ENCODE data around the gene CEP290. TPM values are rescaled to one million over a fixed set of nuclear protein-coding genes. Genes with fewer than 3 reads are reported as not detected.
"Not testable (repeated sequence)": the region's sequence is repeated elsewhere in the genome, so short reads cannot be mapped to it uniquely, and the experiment has no call there.

Gene CEP290
- polyA plus RNA-seq, 4 donors, result 1.9 to 13.6 (median 3.4) TPM

GRCh38 chr12:88052686-88053085, 89.2 kb downstream of the CEP290 start:
- FAIRE-seq (no peak), DNase-seq (peak in 1 of 2 donors; percentile 19)
- no peak overlapping the region for H3K27ac ChIP-seq (ENCODE audit: low read depth in 1 of 3, low read length in 2 of 3)
- no peak overlapping the region for H3K4me3 ChIP-seq (ENCODE audit: low read depth in 1 of 3, low read length in 3 of 3)
- peaks cover 0 to 8% (median 2%) of the 10 kb centered on the region in 3 donors for H3K36me3 ChIP-seq (ENCODE audit: control insufficient read depth in 3 of 3, insufficient read depth in 2 of 3, low read depth in 1 of 3, low read length in 3 of 3)
- no peaks in the 10 kb centered on the region for H3K27me3 ChIP-seq (ENCODE audit: control insufficient read depth in 3 of 3, insufficient read depth in 3 of 3, low read length in 3 of 3)
- 87 to 97% (median 88%) methylated on average over 1 of the region's 1 CpG for WGBS, 3 donors
- no peaks in the 10 kb centered on the region for H3K4me1 ChIP-seq (ENCODE audit: control insufficient read depth in 3 of 3, insufficient read depth in 2 of 3, low read depth in 1 of 3, low read length in 2 of 3)
- no peaks in the 10 kb centered on the region for H3K9me3 ChIP-seq (ENCODE audit: control insufficient read depth in 2 of 2, insufficient read depth in 1 of 2, low read depth in 1 of 2, low read length in 1 of 2)

DNA sequence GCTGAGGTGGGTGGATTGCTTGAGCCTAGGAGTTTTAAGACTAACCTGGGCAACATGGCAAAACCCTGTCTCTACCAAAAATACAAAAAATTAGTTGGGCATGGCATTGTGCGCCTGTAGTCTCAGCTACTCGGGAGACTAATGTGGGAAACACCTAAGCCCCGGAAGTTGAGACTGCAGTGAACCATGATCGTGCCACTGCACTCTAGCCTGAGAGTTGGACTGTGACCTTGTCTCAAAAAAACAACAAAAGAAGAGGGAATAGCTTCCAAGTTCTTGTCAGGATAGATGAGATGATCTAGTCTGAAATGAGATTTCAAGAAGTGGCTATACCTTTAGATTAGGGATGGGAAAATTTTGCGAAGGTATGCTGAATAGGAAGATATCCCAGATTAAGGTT, 97.9 kb downstream of the CEP290 start:
- WGBS, 3 donors, result 91 to 95% (median 95%) methylated on average over 5 of the region's 5 CpGs
- DNase-seq (no peak), FAIRE-seq (no peak)
- Histone ChIP-seq H3K36me3 (ENCODE audit: control insufficient read depth in 3 of 3, insufficient read depth in 2 of 3, low read depth in 1 of 3, low read length in 3 of 3) (peaks cover 4 to 20% (median 7%) of the 10 kb centered on the region in 3 donors), H3K27me3 (ENCODE audit: control insufficient read depth in 3 of 3, insufficient read depth in 3 of 3, low read length in 3 of 3) (no peaks in the 10 kb centered on the region), H3K27ac (ENCODE audit: low read depth in 1 of 3, low read length in 2 of 3) (no peak overlapping the region), H3K9me3 (ENCODE audit: control insufficient read depth in 2 of 2, insufficient read depth in 1 of 2, low read depth in 1 of 2, low read length in 1 of 2) (no peaks in the 10 kb centered on the region), H3K4me1 (ENCODE audit: control insufficient read depth in 3 of 3, insufficient read depth in 2 of 3, low read depth in 1 of 3, low read length in 2 of 3) (no peaks in the 10 kb centered on the region), H3K4me3 (ENCODE audit: low read depth in 1 of 3, low read length in 3 of 3) (no peak overlapping the region)

DNA sequence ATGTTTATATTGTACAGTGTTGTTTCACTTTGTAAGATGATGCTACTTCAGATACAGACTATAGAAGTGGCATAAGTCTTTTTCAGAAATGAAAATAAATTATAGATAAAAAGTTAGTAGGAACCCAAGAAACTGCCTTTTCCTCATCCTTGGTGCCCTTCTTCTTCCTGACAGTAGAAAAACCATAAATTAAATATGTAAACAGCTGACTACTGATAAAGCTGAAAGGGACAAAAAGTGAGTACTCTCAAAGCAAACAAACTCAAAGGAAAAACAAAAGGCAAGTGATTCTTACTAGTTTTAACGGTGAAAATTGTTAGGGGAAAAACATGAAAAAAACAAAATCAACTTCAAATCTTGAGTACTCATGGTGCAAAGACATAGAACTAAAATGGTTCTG, 104.1 kb downstream of the CEP290 start:
- 73 to 85% (median 83%) methylated on average over 1 of the region's 1 CpG for WGBS, 3 donors
- H3K4me1 ChIP-seq (ENCODE audit: control insufficient read depth in 3 of 3, insufficient read depth in 2 of 3, low read depth in 1 of 3, low read length in 2 of 3), result peaks cover 0 to 6% (median 3%) of the 10 kb centered on the region in 3 donors
- FAIRE-seq, result no peak

DNA sequence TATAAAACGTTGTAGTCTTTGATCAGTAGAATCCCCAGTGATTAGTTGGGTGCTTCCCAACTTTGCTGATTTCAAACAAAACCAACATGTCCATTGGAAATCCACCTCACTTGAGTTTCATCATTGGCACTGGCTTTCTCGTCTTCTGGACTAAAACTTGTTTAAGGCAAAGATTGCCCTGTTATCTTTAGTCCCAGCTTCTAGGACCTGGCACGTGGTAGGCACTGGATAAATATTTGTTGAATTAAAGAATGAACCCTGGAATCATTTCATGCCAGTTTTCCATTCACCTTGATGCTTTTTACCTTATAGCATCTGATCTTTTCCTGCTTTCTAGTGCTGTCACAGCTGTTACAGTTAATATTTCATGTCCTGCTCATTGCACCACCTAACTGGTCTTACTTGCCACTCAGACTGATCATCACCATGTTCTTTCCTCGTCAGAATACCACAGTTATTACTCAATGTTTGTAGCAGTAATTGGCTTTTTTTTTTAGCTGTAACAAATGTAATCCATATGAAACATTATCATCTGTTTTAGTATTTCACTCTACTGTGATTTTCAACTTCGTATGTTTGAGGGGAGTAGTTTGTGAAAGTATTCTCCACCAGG, 105.4 kb downstream of the CEP290 start:
- Histone ChIP-seq H3K27ac (ENCODE audit: low read depth in 1 of 3, low read length in 2 of 3) (no peak overlapping the region), H3K27me3 (ENCODE audit: control insufficient read depth in 3 of 3, insufficient read depth in 3 of 3, low read length in 3 of 3) (no peaks in the 10 kb centered on the region), H3K4me3 (ENCODE audit: low read depth in 1 of 3, low read length in 3 of 3) (peak overlapping the region; percentile 37 to 91 (median 65)), H3K4me1 (ENCODE audit: control insufficient read depth in 3 of 3, insufficient read depth in 2 of 3, low read depth in 1 of 3, low read length in 2 of 3) (peaks cover 0 to 6% (median 3%) of the 10 kb centered on the region in 3 donors), H3K36me3 (ENCODE audit: control insufficient read depth in 3 of 3, insufficient read depth in 2 of 3, low read depth in 1 of 3, low read length in 3 of 3) (no peaks in the 10 kb centered on the region), H3K9me3 (ENCODE audit: control insufficient read depth in 2 of 2, insufficient read depth in 1 of 2, low read depth in 1 of 2, low read length in 1 of 2) (peaks cover 0 to 2% of the 10 kb centered on the region in 2 donors)
- DNase-seq, result peak; percentile 24 to 41
- FAIRE-seq, result no peak
- WGBS, 3 donors, result 12 to 27% (median 23%) methylated on average over 5 of the region's 5 CpGs

More for the DNA sequence above, 104.1 kb downstream of the CEP290 start:
- Histone ChIP-seq H3K27ac (ENCODE audit: low read depth in 1 of 3, low read length in 2 of 3) (no peak overlapping the region), H3K27me3 (ENCODE audit: control insufficient read depth in 3 of 3, insufficient read depth in 3 of 3, low read length in 3 of 3) (no peaks in the 10 kb centered on the region), H3K4me3 (ENCODE audit: low read depth in 1 of 3, low read length in 3 of 3) (no peak overlapping the region), H3K9me3 (ENCODE audit: control insufficient read depth in 2 of 2, insufficient read depth in 1 of 2, low read depth in 1 of 2, low read length in 1 of 2) (no peaks in the 10 kb centered on the region), H3K36me3 (ENCODE audit: control insufficient read depth in 3 of 3, insufficient read depth in 2 of 3, low read depth in 1 of 3, low read length in 3 of 3) (no peaks in the 10 kb centered on the region)
- DNase-seq, result no peak

GRCh38 chr12:88035907-88036289, 106.0 kb downstream of the CEP290 start:
- peak in 1 of 2 donors; percentile 37 for DNase-seq
- WGBS, 3 donors, result 0 to 5% (median 1%) methylated on average over 5 of the region's 5 CpGs
- FAIRE-seq, result no peak
- peaks cover 0 to 2% of the 10 kb centered on the region in 2 donors for H3K9me3 ChIP-seq (ENCODE audit: control insufficient read depth in 2 of 2, insufficient read depth in 1 of 2, low read depth in 1 of 2, low read length in 1 of 2)
- peak overlapping the region; percentile 75 to 79 (median 76) for H3K27ac ChIP-seq (ENCODE audit: low read depth in 1 of 3, low read length in 2 of 3)
- peak overlapping the region; percentile 37 to 91 (median 65) for H3K4me3 ChIP-seq (ENCODE audit: low read depth in 1 of 3, low read length in 3 of 3)
- H3K27me3 ChIP-seq (ENCODE audit: control insufficient read depth in 3 of 3, insufficient read depth in 3 of 3, low read length in 3 of 3), result no peaks in the 10 kb centered on the region
- no peaks in the 10 kb centered on the region for H3K36me3 ChIP-seq (ENCODE audit: control insufficient read depth in 3 of 3, insufficient read depth in 2 of 3, low read depth in 1 of 3, low read length in 3 of 3)
- H3K4me1 ChIP-seq (ENCODE audit: control insufficient read depth in 3 of 3, insufficient read depth in 2 of 3, low read depth in 1 of 3, low read length in 2 of 3), result peaks cover 0 to 6% (median 3%) of the 10 kb centered on the region in 3 donors

GRCh38 chr12:88035271-88035906, 106.5 kb downstream of the CEP290 start:
- Histone ChIP-seq H3K36me3 (ENCODE audit: control insufficient read depth in 3 of 3, insufficient read depth in 2 of 3, low read depth in 1 of 3, low read length in 3 of 3) (no peaks in the 10 kb centered on the region), H3K9me3 (ENCODE audit: control insufficient read depth in 2 of 2, insufficient read depth in 1 of 2, low read depth in 1 of 2, low read length in 1 of 2) (peaks cover 0 to 2% of the 10 kb centered on the region in 2 donors), H3K4me1 (ENCODE audit: control insufficient read depth in 3 of 3, insufficient read depth in 2 of 3, low read depth in 1 of 3, low read length in 2 of 3) (peaks cover 0 to 6% (median 3%) of the 10 kb centered on the region in 3 donors), H3K27me3 (ENCODE audit: control insufficient read depth in 3 of 3, insufficient read depth in 3 of 3, low read length in 3 of 3) (no peaks in the 10 kb centered on the region), H3K4me3 (ENCODE audit: low read depth in 1 of 3, low read length in 3 of 3) (peak overlapping the region; percentile 37 to 91 (median 65)), H3K27ac (ENCODE audit: low read depth in 1 of 3, low read length in 2 of 3) (peak overlapping the region; percentile 75 to 79 (median 76))
- FAIRE-seq (no peak), DNase-seq (peak; percentile 86 to 93)
- WGBS, 3 donors, result 0% methylated on average over 54 of the region's 54 CpGs

DNA sequence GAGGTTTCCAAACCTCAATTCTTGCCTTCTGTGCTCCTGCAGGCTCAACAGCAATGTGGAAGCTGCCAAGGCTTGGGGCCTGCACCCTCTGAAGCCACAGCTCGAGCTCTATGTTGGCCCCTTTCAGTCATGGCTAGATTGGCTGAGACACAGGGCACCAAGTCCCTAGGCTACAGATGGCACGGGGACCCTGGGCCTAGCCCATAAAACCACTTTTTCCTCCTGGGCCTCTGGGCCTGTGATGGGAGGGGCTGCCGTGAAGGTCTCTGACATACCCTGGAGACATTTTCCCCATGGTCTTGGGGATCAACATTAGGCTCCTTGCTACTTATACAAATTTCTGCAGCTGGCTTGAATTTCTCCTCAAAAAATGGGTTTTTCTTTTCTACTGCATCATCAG, 110.7 kb downstream of the CEP290 start:
- not testable (repeated sequence) for H3K4me3 ChIP-seq (ENCODE audit: low read depth in 1 of 3, low read length in 3 of 3); FAIRE-seq; H3K27ac ChIP-seq (ENCODE audit: low read depth in 1 of 3, low read length in 2 of 3); H3K4me1 ChIP-seq (ENCODE audit: control insufficient read depth in 3 of 3, insufficient read depth in 2 of 3, low read depth in 1 of 3, low read length in 2 of 3); H3K9me3 ChIP-seq (ENCODE audit: control insufficient read depth in 2 of 2, insufficient read depth in 1 of 2, low read depth in 1 of 2, low read length in 1 of 2); DNase-seq; H3K27me3 ChIP-seq (ENCODE audit: control insufficient read depth in 3 of 3, insufficient read depth in 3 of 3, low read length in 3 of 3); H3K36me3 ChIP-seq (ENCODE audit: control insufficient read depth in 3 of 3, insufficient read depth in 2 of 3, low read depth in 1 of 3, low read length in 3 of 3)
- 79 to 89% (median 84%) methylated on average over 3 of the region's 3 CpGs for WGBS, 3 donors

DNA sequence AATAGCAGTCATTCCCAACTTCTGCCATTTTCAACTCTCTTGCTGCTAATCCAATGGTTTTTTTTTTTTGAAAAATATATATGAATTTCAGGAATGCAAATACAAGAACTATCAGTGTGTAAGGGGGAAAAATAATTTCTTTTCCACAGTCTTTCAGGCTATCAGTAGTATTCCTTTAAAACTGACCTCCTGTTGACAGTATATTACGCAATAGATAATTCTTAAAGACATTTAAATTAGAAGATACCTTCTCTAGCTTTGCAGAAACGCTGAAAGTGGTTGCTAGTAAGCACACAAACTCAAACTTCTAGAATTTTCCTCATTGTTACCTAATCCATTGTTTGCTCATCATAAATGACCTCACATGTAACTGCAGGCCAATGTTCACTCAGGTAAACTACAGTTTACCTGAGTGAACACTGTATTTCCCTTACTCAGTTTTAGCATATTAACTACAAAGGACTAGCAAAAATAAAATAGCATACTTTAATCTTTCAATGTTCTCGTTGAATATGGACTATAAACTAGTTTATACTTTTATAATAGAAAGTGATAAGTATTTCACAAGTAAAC, 112.7 kb downstream of the CEP290 start, which contains the start of gene C12orf50:
C12orf50 (minus strand) TSS at position 309 of the 573 bp plus-strand sequence. CDS start 2,439 bp downstream, outside the sequence.
- H3K9me3 ChIP-seq (ENCODE audit: control insufficient read depth in 2 of 2, insufficient read depth in 1 of 2, low read depth in 1 of 2, low read length in 1 of 2), result peaks cover 0 to 2% of the 10 kb centered on the region in 2 donors
- 38 to 50% (median 43%) methylated on average over 3 of the region's 3 CpGs for WGBS, 3 donors
- no peak for FAIRE-seq
- H3K4me3 ChIP-seq (ENCODE audit: low read depth in 1 of 3, low read length in 3 of 3), result no peak within 1 kb of the TSS
- H3K27me3 ChIP-seq (ENCODE audit: control insufficient read depth in 3 of 3, insufficient read depth in 3 of 3, low read length in 3 of 3), result no peaks in the 10 kb centered on the region
- H3K36me3 ChIP-seq (ENCODE audit: control insufficient read depth in 3 of 3, insufficient read depth in 2 of 3, low read depth in 1 of 3, low read length in 3 of 3), result no peaks in the 10 kb centered on the region
- H3K4me1 ChIP-seq (ENCODE audit: control insufficient read depth in 3 of 3, insufficient read depth in 2 of 3, low read depth in 1 of 3, low read length in 2 of 3), result no peaks in the 10 kb centered on the region
- DNase-seq, result peak in 1 of 2 donors; percentile 21
- H3K27ac ChIP-seq (ENCODE audit: low read depth in 1 of 3, low read length in 2 of 3), result no peak within 1 kb of the TSS
